ENCODE results near the gene ANAPC15. TPM values are rescaled to one million over a fixed set of nuclear protein-coding genes. Genes with fewer than 3 reads are reported as not detected.

The ANAPC15 gene
- total RNA-seq, 1 experiment from 2014 or later = 65.6 TPM

DNA sequence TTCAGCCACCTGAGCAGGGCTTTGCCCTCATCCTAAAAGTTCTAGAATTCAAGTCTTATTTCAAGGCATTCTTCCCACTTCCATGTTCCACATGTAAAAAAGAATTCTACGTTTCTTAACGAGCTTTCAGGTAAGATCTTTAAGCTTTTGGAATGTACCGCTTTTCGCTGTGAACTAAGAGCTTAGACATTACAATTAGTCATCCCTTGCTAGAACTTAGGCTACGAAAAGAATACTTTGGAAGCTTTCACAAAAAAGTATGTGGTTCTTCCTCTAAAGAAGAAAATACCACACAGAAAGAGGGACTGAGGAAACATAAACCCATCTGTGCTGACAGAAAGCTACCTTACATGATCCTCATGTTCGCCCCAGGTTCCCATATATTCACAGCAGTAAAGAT lies 34.0 kb downstream of the ANAPC15 start (continued):
- TF ChIP-seq YY1 (IDR thresholded peaks at IDR 0.05; ENCODE audit: extremely low read depth, insufficient replicate concordance, low read depth, low read length) = no peak
- TF ChIP-seq SRF (IDR thresholded peaks at IDR 0.05; ENCODE audit: low read depth) = no peak
- TF ChIP-seq EZH2phosphoT487 (IDR thresholded peaks at IDR 0.05; ENCODE audit: borderline replicate concordance) = no peak
- TF ChIP-seq ELF1 (IDR thresholded peaks at IDR 0.05; ENCODE audit: borderline replicate concordance, low read depth) = no peak
- TF ChIP-seq, protein P1, sequence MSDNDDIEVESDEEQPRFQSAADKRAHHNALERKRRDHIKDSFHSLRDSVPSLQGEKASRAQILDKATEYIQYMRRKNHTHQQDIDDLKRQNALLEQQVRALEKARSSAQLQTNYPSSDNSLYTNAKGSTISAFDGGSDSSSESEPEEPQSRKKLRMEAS (IDR thresholded peaks at IDR 0.05) = no peak
- TF ChIP-seq, protein P2, sequence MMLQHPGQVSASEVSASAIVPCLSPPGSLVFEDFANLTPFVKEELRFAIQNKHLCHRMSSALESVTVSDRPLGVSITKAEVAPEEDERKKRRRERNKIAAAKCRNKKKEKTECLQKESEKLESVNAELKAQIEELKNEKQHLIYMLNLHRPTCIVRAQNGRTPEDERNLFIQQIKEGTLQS (IDR thresholded peaks at IDR 0.05) = no peak
- no peak for TF ChIP-seq JUND (IDR thresholded peaks at IDR 0.05)
- TF ChIP-seq EZH2 (IDR thresholded peaks at IDR 0.05) = no peak
- TF ChIP-seq ZNF274 (IDR thresholded peaks at IDR 0.05; ENCODE audit: low read depth, low read length) = no peak
- TF ChIP-seq ZFX (IDR thresholded peaks at IDR 0.05) = no peak

DNA sequence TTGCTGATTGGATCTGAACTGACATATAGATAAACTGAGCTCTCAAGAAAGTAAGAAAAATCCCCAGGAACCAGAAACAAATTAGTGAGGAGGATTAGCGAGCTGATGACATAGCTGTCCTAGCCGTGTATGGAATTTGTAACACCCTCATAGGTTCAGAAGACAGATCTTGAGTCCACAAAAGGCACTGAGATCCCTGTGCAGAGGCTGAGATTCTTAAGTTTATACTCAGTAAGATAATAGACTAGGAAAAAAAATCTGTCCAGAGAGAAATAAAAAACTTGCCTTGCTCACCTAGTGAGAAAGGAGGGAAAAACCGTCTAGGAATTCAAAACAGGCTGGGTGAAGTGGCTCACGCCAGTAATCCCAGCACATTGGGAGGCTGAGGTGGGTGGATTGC lies 36.7 kb downstream of the ANAPC15 start:
- Histone ChIP-seq H3K9ac (ENCODE audit: low read length) (no peak overlapping the region), H2AFZ (ENCODE audit: low read depth, low read length, poor library complexity, severe bottlenecking) (no peak overlapping the region), H3K4me2 (ENCODE audit: low read length) (0 out of 2 replicates have a peak overlapping the region, but pooled peaks have one; percentile 2), H3K9me2 (ENCODE audit: insufficient read depth) (no peaks in the 10 kb centered on the region), H3K79me2 (ENCODE audit: insufficient read depth, low read length) (peaks cover 90% of the 10 kb centered on the region), H3K4me3 (replicated peaks in 1 of 2; ENCODE audit: low read depth in 1 of 2, low read length in 2 of 2) (no peak overlapping the region), H3K27ac (ENCODE audit: low read depth, low read length) (no peak overlapping the region; the same call in 1 of the 2 replicates), H4K20me1 (ENCODE audit: insufficient read depth) (no peaks in the 10 kb centered on the region; the same call in 1 of the 2 replicates), H3K4me1 (ENCODE audit: control insufficient read depth in 1 of 2, insufficient read depth in 2 of 2, low read length in 2 of 2) (peaks cover 29 to 60% of the 10 kb centered on the region in 2 experiments), H3K9me3 (ENCODE audit: control insufficient read depth in 1 of 2, insufficient read depth in 1 of 2, low read depth in 1 of 2, low read length in 2 of 2) (no peaks in the 10 kb centered on the region), H3K27me3 (ENCODE audit: insufficient read depth, low read length) (no peaks in the 10 kb centered on the region), H3K36me3 (ENCODE audit: control insufficient read depth in 1 of 2, insufficient read depth in 2 of 2, low read length in 2 of 2) (peaks cover 0 to 3% of the 10 kb centered on the region in 2 experiments; a peak in 1 of 4 replicates)
- no TSS peak for BruUV-seq (replicated peaks)
- CTCF ChIA-PET = interaction anchor here (1.2 to 1.7 kb wide), 2 partner anchors 19 to 51 kb away, joined by 4 to 5 read pairs; no protein-coding TSS in a partner anchor
- intact Hi-C loops (cut with micrococcal nuclease) = loop anchor here (5.0 kb wide), 1 partner anchor 33 kb away; no protein-coding TSS in a partner anchor
- no peak for ATAC-seq
- RAD21 ChIA-PET (ENCODE audit: low non-redundant PET in 1 of 2, low total read pairs in 2 of 2, uncharacterized antibody in 2 of 2, unreplicated experiment in 2 of 2) = no interaction called here
- no peak for DNase-seq (ENCODE audit: low read depth, low spot score)
- POLR2A ChIA-PET = no interaction called here
- no peak for TF ChIP-seq CEBPB (IDR thresholded peaks at IDR 0.05; ENCODE audit: low read depth)
- TF ChIP-seq SIN3A (IDR thresholded peaks at IDR 0.05; ENCODE audit: low read depth) = no peak
- TF ChIP-seq YY1 (IDR thresholded peaks at IDR 0.05; ENCODE audit: extremely low read depth, insufficient replicate concordance, low read depth, low read length) = no peak
- no peak for TF ChIP-seq EGR1 (IDR thresholded peaks at IDR 0.05; ENCODE audit: low read depth)
- TF ChIP-seq, protein P3, sequence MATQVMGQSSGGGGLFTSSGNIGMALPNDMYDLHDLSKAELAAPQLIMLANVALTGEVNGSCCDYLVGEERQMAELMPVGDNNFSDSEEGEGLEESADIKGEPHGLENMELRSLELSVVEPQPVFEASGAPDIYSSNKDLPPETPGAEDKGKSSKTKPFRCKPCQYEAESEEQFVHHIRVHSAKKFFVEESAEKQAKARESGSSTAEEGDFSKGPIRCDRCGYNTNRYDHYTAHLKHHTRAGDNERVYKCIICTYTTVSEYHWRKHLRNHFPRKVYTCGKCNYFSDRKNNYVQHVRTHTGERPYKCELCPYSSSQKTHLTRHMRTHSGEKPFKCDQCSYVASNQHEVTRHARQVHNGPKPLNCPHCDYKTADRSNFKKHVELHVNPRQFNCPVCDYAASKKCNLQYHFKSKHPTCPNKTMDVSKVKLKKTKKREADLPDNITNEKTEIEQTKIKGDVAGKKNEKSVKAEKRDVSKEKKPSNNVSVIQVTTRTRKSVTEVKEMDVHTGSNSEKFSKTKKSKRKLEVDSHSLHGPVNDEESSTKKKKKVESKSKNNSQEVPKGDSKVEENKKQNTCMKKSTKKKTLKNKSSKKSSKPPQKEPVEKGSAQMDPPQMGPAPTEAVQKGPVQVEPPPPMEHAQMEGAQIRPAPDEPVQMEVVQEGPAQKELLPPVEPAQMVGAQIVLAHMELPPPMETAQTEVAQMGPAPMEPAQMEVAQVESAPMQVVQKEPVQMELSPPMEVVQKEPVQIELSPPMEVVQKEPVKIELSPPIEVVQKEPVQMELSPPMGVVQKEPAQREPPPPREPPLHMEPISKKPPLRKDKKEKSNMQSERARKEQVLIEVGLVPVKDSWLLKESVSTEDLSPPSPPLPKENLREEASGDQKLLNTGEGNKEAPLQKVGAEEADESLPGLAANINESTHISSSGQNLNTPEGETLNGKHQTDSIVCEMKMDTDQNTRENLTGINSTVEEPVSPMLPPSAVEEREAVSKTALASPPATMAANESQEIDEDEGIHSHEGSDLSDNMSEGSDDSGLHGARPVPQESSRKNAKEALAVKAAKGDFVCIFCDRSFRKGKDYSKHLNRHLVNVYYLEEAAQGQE (IDR thresholded peaks at IDR 0.05; ENCODE audit: low read depth) = no peak
- TF ChIP-seq, protein P4, sequence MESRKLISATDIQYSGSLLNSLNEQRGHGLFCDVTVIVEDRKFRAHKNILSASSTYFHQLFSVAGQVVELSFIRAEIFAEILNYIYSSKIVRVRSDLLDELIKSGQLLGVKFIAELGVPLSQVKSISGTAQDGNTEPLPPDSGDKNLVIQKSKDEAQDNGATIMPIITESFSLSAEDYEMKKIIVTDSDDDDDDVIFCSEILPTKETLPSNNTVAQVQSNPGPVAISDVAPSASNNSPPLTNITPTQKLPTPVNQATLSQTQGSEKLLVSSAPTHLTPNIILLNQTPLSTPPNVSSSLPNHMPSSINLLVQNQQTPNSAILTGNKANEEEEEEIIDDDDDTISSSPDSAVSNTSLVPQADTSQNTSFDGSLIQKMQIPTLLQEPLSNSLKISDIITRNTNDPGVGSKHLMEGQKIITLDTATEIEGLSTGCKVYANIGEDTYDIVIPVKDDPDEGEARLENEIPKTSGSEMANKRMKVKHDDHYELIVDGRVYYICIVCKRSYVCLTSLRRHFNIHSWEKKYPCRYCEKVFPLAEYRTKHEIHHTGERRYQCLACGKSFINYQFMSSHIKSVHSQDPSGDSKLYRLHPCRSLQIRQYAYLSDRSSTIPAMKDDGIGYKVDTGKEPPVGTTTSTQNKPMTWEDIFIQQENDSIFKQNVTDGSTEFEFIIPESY (IDR thresholded peaks at IDR 0.05; ENCODE audit: extremely low read depth, insufficient replicate concordance, low read length) = no peak
- TF ChIP-seq ZFX (IDR thresholded peaks at IDR 0.05) = no peak
- no peak for TF ChIP-seq JUND (IDR thresholded peaks at IDR 0.05)
- no peak for TF ChIP-seq ELF1 (IDR thresholded peaks at IDR 0.05; ENCODE audit: borderline replicate concordance, low read depth)
- no peak for TF ChIP-seq POLR2A (IDR thresholded peaks at IDR 0.05; ENCODE audit: borderline replicate concordance, extremely low read depth, insufficient read depth, insufficient read length)
- TF ChIP-seq ZNF274 (IDR thresholded peaks at IDR 0.05; ENCODE audit: low read depth, low read length) = no peak
- no peak for TF ChIP-seq EZH2 (IDR thresholded peaks at IDR 0.05)
- TF ChIP-seq TCF7L2 (IDR thresholded peaks at IDR 0.05; ENCODE audit: borderline replicate concordance, extremely low read depth, insufficient read depth, insufficient read length) = no peak
- TF ChIP-seq SRF (IDR thresholded peaks at IDR 0.05; ENCODE audit: low read depth) = no peak
- TF ChIP-seq SP1 (IDR thresholded peaks at IDR 0.05; ENCODE audit: low read depth) = no peak
- TF ChIP-seq, protein P1 (IDR thresholded peaks at IDR 0.05) = no peak
- no peak for TF ChIP-seq EZH2phosphoT487 (IDR thresholded peaks at IDR 0.05; ENCODE audit: borderline replicate concordance)
- no peak for TF ChIP-seq POLR2AphosphoS5 (IDR thresholded peaks at IDR 0.05; ENCODE audit: low read depth, low read length)

All from HCT116 (cell line).